SK-N-SH (cell line): Measurements from ENCODE around the gene SPRED2. TPM values are rescaled to one million over a fixed set of nuclear protein-coding genes. Genes with fewer than 3 reads are reported as not detected.
"Not testable (repeated sequence)": the region's sequence is repeated elsewhere in the genome, so short reads cannot be mapped to it uniquely, and the experiment has no call there.

Experiments
- CTCF ChIA-PET: fragments of 300-600, 350-600 bp; formaldehyde crosslinking; extraction: SDS; loops from one replicate; lab custom pipeline; 2021; lab: Yijun Ruan, JAX
- POLR2A ChIA-PET: fragments of 350-600 bp; sonication (Branson Sonifier 250); formaldehyde crosslinking; extraction: SDS; loops from one replicate; lab custom pipeline; 2020; ENCODE audit warnings: antibody characterized with exemption, inconsistent platforms; lab: Yijun Ruan, JAX
- DNase-seq: peaks from one replicate; pipeline ENCODE4 v3.0.0; 2012
- H2AFZ ChIP-seq: fragments of 200-600 bp; sonication (generic); 2 replicates; pipeline ENCODE4 v1.8.1; 2016; ENCODE audit warnings: antibody characterized with exemption, mild to moderate bottlenecking, low read depth
- H3F3A ChIP-seq: fragments of 200-600 bp; sonication (generic); replicated peaks from 2 replicates; pipeline ENCODE3; 2016; ENCODE audit warnings: antibody characterized with exemption, mild to moderate bottlenecking; ENCODE audit not compliant: insufficient read depth
- H3K27ac ChIP-seq, 2 experiments: fragments of 200-500 bp in 1 of 2; fragments of 200-600 bp in 1 of 2; sonication (Bioruptor generic) in 1 of 2; sonication (generic), shearing (Covaris generic) in 1 of 2; 2 replicates each; pipeline versions ENCODE4 v1.5.1 to v1.6.1; 2014 to 2016; ENCODE audit warnings: low read depth in 2 of 2, inconsistent platforms in 1 of 2, low read length in 1 of 2, mild to moderate bottlenecking in 1 of 2, mixed read lengths in 1 of 2
- H3K27me3 ChIP-seq: fragments of 200-600 bp; sonication (generic), shearing (Covaris generic); 2 replicates; pipeline ENCODE4 v1.6.1; 2016; ENCODE audit warnings: mixed run types; ENCODE audit not compliant: insufficient read depth
- H3K36me3 ChIP-seq, 2 experiments: fragments of 200-500 bp in 1 of 2; fragments of 200-600 bp in 1 of 2; sonication (Bioruptor generic) in 1 of 2; sonication (generic) in 1 of 2; replicated peaks in 1 of 2; 2 replicates each; pipeline versions ENCODE3 to v1.5.1; 2014 to 2016; ENCODE audit warnings: low read length in 1 of 2, mild to moderate bottlenecking in 1 of 2; ENCODE audit not compliant: insufficient read depth in 2 of 2, control insufficient read depth in 1 of 2
- H3K4me1 ChIP-seq, 2 experiments: fragments of 200-500 bp in 1 of 2; fragments of 200-600 bp in 1 of 2; sonication (Bioruptor generic) in 1 of 2; sonication (generic), shearing (Covaris generic) in 1 of 2; 2 replicates each; pipeline versions ENCODE4 v1.5.1 to v1.6.1; 2014 to 2016; ENCODE audit warnings: low read depth in 1 of 2, low read length in 1 of 2, mixed run types in 1 of 2; ENCODE audit not compliant: insufficient read depth in 2 of 2, control insufficient read depth in 1 of 2
- H3K4me2 ChIP-seq: fragments of 200-600 bp; sonication (generic), shearing (Covaris generic); 2 replicates; pipeline ENCODE4 v1.6.1; 2017; ENCODE audit warnings: mixed run types
- H3K4me3 ChIP-seq, 2 experiments: fragments of 200-500 bp in 1 of 2; fragments of 200-600 bp in 1 of 2; sonication (Bioruptor generic) in 1 of 2; sonication (generic), shearing (Covaris generic) in 1 of 2; 2 replicates each; pipeline versions ENCODE4 v1.5.1 to v1.8.1; 2014 to 2016; ENCODE audit warnings: low read depth in 2 of 2, inconsistent platforms in 1 of 2, low read length in 1 of 2, mild to moderate bottlenecking in 1 of 2, mixed read lengths in 1 of 2, moderate library complexity in 1 of 2
- H3K79me2 ChIP-seq: fragments of 200-600 bp; sonication (generic); 2 replicates; pipeline ENCODE4 v1.8.1; 2017; ENCODE audit warnings: mild to moderate bottlenecking; ENCODE audit not compliant: insufficient read depth
- H3K9ac ChIP-seq: fragments of 200-600 bp; sonication (generic); 2 replicates; pipeline ENCODE4 v1.6.1; 2017; ENCODE audit warnings: mixed run types
- H3K9me2 ChIP-seq: fragments of 200-600 bp; sonication (generic); 2 replicates; pipeline ENCODE4 v1.6.1; 2017; ENCODE audit warnings: mixed run types
- H3K9me3 ChIP-seq: fragments of 200-600 bp; sonication (generic); 2 replicates; pipeline ENCODE4 v1.6.1; 2017; ENCODE audit warnings: mixed run types, mild to moderate bottlenecking, moderate library complexity
- H4K20me1 ChIP-seq: fragments of 200-600 bp; sonication (generic); 2 replicates; pipeline ENCODE4 v1.6.1; 2017; ENCODE audit warnings: mild to moderate bottlenecking, mixed run types; ENCODE audit not compliant: insufficient read depth
- CHD2 ChIP-seq: fragments of 150-350 bp; IDR thresholded peaks from 2 replicates; pipeline ENCODE4 v1.6.1; 2018; ENCODE audit warnings: low read length; ENCODE audit not compliant: partially characterized antibody
- CTCF ChIP-seq: fragments of 200-600 bp; sonication (generic); IDR thresholded peaks from 2 replicates; pipeline ENCODE4 v1.6.1; 2017; ENCODE audit warnings: antibody characterized with exemption, mild to moderate bottlenecking, moderate library complexity
- EP300 ChIP-seq, 2 experiments: IDR thresholded peaks; 2 replicates each; pipeline versions ENCODE4 v1.4.0 to v1.6.1; 2012; ENCODE audit warnings: borderline replicate concordance in 1 of 2, low read depth in 1 of 2, low read length in 1 of 2
- FOXJ3 ChIP-seq: sonication (generic); formaldehyde crosslinking; IDR thresholded peaks from 2 replicates; pipeline ENCODE4 v1.5.1; 2020; ENCODE audit warnings: mild to moderate bottlenecking, missing genetic modification reagents
- GABPA ChIP-seq: IDR thresholded peaks from 2 replicates; pipeline ENCODE4 v1.4.0; 2012; ENCODE audit warnings: low read depth, mild to moderate bottlenecking
- MEF2A ChIP-seq: IDR thresholded peaks from 2 replicates; pipeline ENCODE4 v1.4.0; 2012; ENCODE audit warnings: low read depth, borderline replicate concordance
- NRF1 ChIP-seq: IDR thresholded peaks from 2 replicates; pipeline ENCODE4 v1.6.1; 2012; ENCODE audit warnings: low read depth, mild to moderate bottlenecking, low read length
- POLR2AphosphoS5 ChIP-seq: IDR thresholded peaks from 2 replicates; pipeline ENCODE4 v1.6.1; 2012; ENCODE audit warnings: low read depth, low read length
- RAD21 ChIP-seq: IDR thresholded peaks from 2 replicates; pipeline ENCODE4 v1.6.1; 2012; ENCODE audit warnings: mild to moderate bottlenecking, low read length
- REST ChIP-seq: IDR thresholded peaks from 2 replicates; pipeline ENCODE4 v1.6.1; 2012; ENCODE audit warnings: mild to moderate bottlenecking, low read depth, low read length, moderate library complexity
- SMC3 ChIP-seq: IDR thresholded peaks from 2 replicates; pipeline ENCODE4 v1.6.1; 2012; ENCODE audit warnings: low read depth, low read length, improper control_type of control experiment
- TCF12 ChIP-seq: IDR thresholded peaks from 2 replicates; pipeline ENCODE4 v1.4.0; 2012
- TEAD4 ChIP-seq: IDR thresholded peaks from 2 replicates; pipeline ENCODE4 v1.4.0; 2012; ENCODE audit warnings: mild to moderate bottlenecking, borderline replicate concordance; ENCODE audit not compliant: insufficient read depth
- USF1 ChIP-seq: IDR thresholded peaks from 2 replicates; pipeline ENCODE4 v1.4.0; 2012; ENCODE audit warnings: low read depth, borderline replicate concordance
- WGBS: methylation state at CpG from one replicate; pipeline ENCODE4 v1.1.6; 2017; ENCODE audit warnings: low lambda C conversion rate; 5-methylcytosine and 5-hydroxymethylcytosine counted together
- polyA plus RNA-seq, 3 experiments: library from polyadenylated mRNA; depleted of rRNA; stranded (reverse); fragments of >200 nt; gene quantifications; 2 replicates each; pipeline ENCODE4 v1.2.3, GENCODE V29; 2012

Gene SPRED2
- polyA plus RNA-seq, 1 of the 3 experiments (the other 2 are of a cell fraction), result 21.9 TPM

GRCh38 chr2:65337915-65338314, 94.5 kb downstream of the SPRED2 start:
- DNase-seq, H3K9ac ChIP-seq, H3K9me3 ChIP-seq, H3K27ac ChIP-seq, H3K4me2 ChIP-seq, H3K27me3 ChIP-seq, H4K20me1 ChIP-seq, H3K4me3 ChIP-seq, H2AFZ ChIP-seq, H3K9me2 ChIP-seq, H3K4me1 ChIP-seq, POLR2A ChIA-PET, H3F3A ChIP-seq: not testable (repeated sequence)
- WGBS, result 86% methylated on average over 11 of the region's 11 CpGs
- Histone ChIP-seq H3K79me2 (peaks cover 19% of the 10 kb centered on the region), H3K36me3 (peaks cover 35 to 37% of the 10 kb centered on the region in 2 experiments)
- CTCF ChIA-PET, result interaction anchor here (0.7 kb wide), 1 partner anchor 87 kb away, joined by 4 read pairs; no protein-coding TSS in a partner anchor

- POLR2A ChIA-PET, result no interaction called here
- no peak overlapping the region for H3K4me2 ChIP-seq
- CTCF ChIA-PET, result no interaction called here
- TF ChIP-seq USF1 (no peak), TEAD4 (no peak), NRF1 (no peak), FOXJ3 (CRISPR knock-in tag) (no peak)
- peaks cover 39 to 43% of the 10 kb centered on the region in 2 experiments for H3K36me3 ChIP-seq
- H2AFZ ChIP-seq, result no peak overlapping the region
- peaks cover 7 to 12% of the 10 kb centered on the region in 2 experiments; a peak in 2 of 4 replicates for H3K4me1 ChIP-seq
- H3K27ac ChIP-seq, result no peak overlapping the region
- no peak for DNase-seq
- no peaks in the 10 kb centered on the region for H4K20me1 ChIP-seq
- H3K79me2 ChIP-seq, result peaks cover 19% of the 10 kb centered on the region
- no peaks in the 10 kb centered on the region for H3K9me3 ChIP-seq
- H3F3A ChIP-seq, result no peaks in the 10 kb centered on the region
- H3K4me3 ChIP-seq, result no peak overlapping the region
- no peaks in the 10 kb centered on the region for H3K27me3 ChIP-seq
- no peaks in the 10 kb centered on the region for H3K9me2 ChIP-seq
- no peak overlapping the region for H3K9ac ChIP-seq
- 97% methylated on average over 4 of the region's 4 CpGs for WGBS
These were observed 97.7 kb downstream of the SPRED2 start for GRCh38 chr2:65334714-65335113.

GRCh38 chr2:65331336-65332025, 100.9 kb downstream of the SPRED2 start:
- CTCF ChIA-PET, result no interaction called here
- H3K9ac ChIP-seq, result no peak overlapping the region
- TF ChIP-seq RAD21 (no peak), POLR2AphosphoS5 (no peak), SMC3 (no peak), REST (no peak), EP300 (IDR thresholded peaks at IDR 0.05; ENCODE audit: borderline replicate concordance in 1 of 2, low read depth in 1 of 2, low read length in 1 of 2) (no peak), CHD2 (no peak), TCF12 (no peak), NRF1 (no peak), MEF2A (no peak), CTCF (no peak), GABPA (no peak)

More at GRCh38 chr2:65331336-65332025, 100.9 kb downstream of the SPRED2 start:
- Histone ChIP-seq H3K9me2 (no peaks in the 10 kb centered on the region), H3K27ac (peak overlapping the region in 1 of 2 experiments; percentile 53; a peak in 1 of 4 replicates), H3K36me3 (peaks cover 46 to 49% of the 10 kb centered on the region in 2 experiments), H3K27me3 (no peaks in the 10 kb centered on the region), H3K9me3 (no peaks in the 10 kb centered on the region), H3F3A (no peaks in the 10 kb centered on the region), H2AFZ (no peak overlapping the region), H4K20me1 (no peaks in the 10 kb centered on the region), H3K4me2 (no peak overlapping the region), H3K79me2 (peaks cover 19% of the 10 kb centered on the region), H3K4me3 (no peak overlapping the region), H3K4me1 (peaks cover 7 to 19% of the 10 kb centered on the region in 2 experiments; a peak in 2 of 4 replicates)
- 92% methylated on average over 7 of the region's 7 CpGs for WGBS
- POLR2A ChIA-PET, result interaction anchor here (1.5 kb wide), 1 partner anchor 105 kb away, joined by 4 read pairs; no protein-coding TSS in a partner anchor
- DNase-seq, result peak; percentile 46
